Body of pancreas (tissue), 4 donors: Measurements from ENCODE around the gene EME2.

Experiments used
- CTCF ChIP-seq, 7 experiments: fragments of 450-650 bp in 4 of 7; fragments of 200-600 bp in 3 of 7; sonication (generic) in 3 of 7; IDR thresholded peaks; one replicate each; pipeline ENCODE4 v1.5.1; 2016 to 2019; ENCODE audit warnings: antibody characterized with exemption in 7 of 7
- POLR2A ChIP-seq, 3 donors: fragments of 450-650 bp; IDR thresholded peaks; one replicate each; pipeline ENCODE4 v1.6.1; 2016; ENCODE audit warnings: antibody characterized with exemption in 3 of 3, mild to moderate bottlenecking in 2 of 3

GRCh38 chr16:1751946-1752345 lies 20.7 kb upstream of the EME2 start:
- TF ChIP-seq CTCF (IDR thresholded peaks at IDR 0.05) (no peak), POLR2A (IDR thresholded peaks at IDR 0.05) (no peak)
